GM23338 (cell line): Measurements from ENCODE around the gene DNAI2. TPM values are rescaled to one million over a fixed set of nuclear protein-coding genes. Genes with fewer than 3 reads are reported as not detected.

Experiments used
- ATAC-seq: fragments of 200-7000 bp; cut with Tn5 transposase; 3 replicates; pipeline ENCODE4 v1.9.1; 2020
- DNase-seq: peaks from one replicate; pipeline ENCODE4 v3.0.0-alpha.2; 2015; ENCODE audit warnings: low spot score
- H2AFZ ChIP-seq: fragments of 200-600 bp; sonication (generic); 2 replicates; pipeline ENCODE4 v1.8.0; 2016; ENCODE audit warnings: antibody characterized with exemption, mild to moderate bottlenecking, moderate library complexity
- H3F3A ChIP-seq: fragments of 200-600 bp; sonication (generic); replicated peaks from 2 replicates; pipeline ENCODE4 v1.8.0; 2017; ENCODE audit warnings: antibody characterized with exemption, mixed run types, low read depth
- H3K27ac ChIP-seq: fragments of 200-600 bp; sonication (generic); 2 replicates; pipeline ENCODE4 v1.6.1; 2016; ENCODE audit warnings: low read depth
- H3K27me3 ChIP-seq: fragments of 200-600 bp; sonication (generic); 2 replicates; pipeline ENCODE4 v1.8.0; 2016; ENCODE audit warnings: mild to moderate bottlenecking, mixed run types, moderate library complexity; ENCODE audit not compliant: insufficient read depth
- H3K36me3 ChIP-seq: fragments of 200-600 bp; sonication (generic); 2 replicates; pipeline ENCODE4 v1.8.0; 2016; ENCODE audit warnings: mild to moderate bottlenecking; ENCODE audit not compliant: insufficient read depth
- H3K4me1 ChIP-seq: fragments of 200-600 bp; sonication (generic); 2 replicates; pipeline ENCODE4 v1.8.0; 2016; ENCODE audit warnings: mild to moderate bottlenecking, moderate library complexity; ENCODE audit not compliant: insufficient read depth
- H3K4me2 ChIP-seq: fragments of 200-600 bp; sonication (generic); 2 replicates; pipeline ENCODE4 v1.7.1; 2017; ENCODE audit warnings: mixed run types
- H3K4me3 ChIP-seq: fragments of 200-600 bp; sonication (generic); 2 replicates; pipeline ENCODE4 v1.6.1; 2016; ENCODE audit warnings: mixed run types
- H3K79me2 ChIP-seq: fragments of 200-600 bp; sonication (generic); replicated peaks from 2 replicates; pipeline ENCODE4 v1.8.0; 2017; ENCODE audit warnings: mild to moderate bottlenecking; ENCODE audit not compliant: insufficient read depth
- H3K9me2 ChIP-seq: fragments of 200-600 bp; sonication (generic); 2 replicates; pipeline ENCODE4 v1.8.0; 2017; ENCODE audit not compliant: insufficient read depth
- H4K20me1 ChIP-seq: fragments of 200-600 bp; sonication (generic); replicated peaks from 2 replicates; pipeline ENCODE4 v1.8.0; 2017; ENCODE audit warnings: mild to moderate bottlenecking; ENCODE audit not compliant: insufficient read depth
- H3K27ac Mint-ChIP-seq: 2 replicates; pipeline ENCODE4 v1.8.0; 2020; ENCODE audit warnings: inconsistent platforms, mild to moderate bottlenecking, moderate library complexity, mixed read lengths
- H3K27me3 Mint-ChIP-seq: 3 replicates; pipeline ENCODE4 v1.8.0; 2022; ENCODE audit warnings: low read depth, mild to moderate bottlenecking, moderate library complexity, mixed read lengths, inconsistent platforms; ENCODE audit not compliant: insufficient read depth, poor library complexity
- H3K36me3 Mint-ChIP-seq: 3 replicates; pipeline ENCODE4 v1.8.0; 2021; ENCODE audit warnings: low read depth, mild to moderate bottlenecking, inconsistent platforms, moderate library complexity, mixed read lengths
- H3K4me1 Mint-ChIP-seq: 3 replicates; pipeline ENCODE4 v1.8.0; 2020; ENCODE audit warnings: mild to moderate bottlenecking, inconsistent platforms, mixed read lengths
- H3K4me3 Mint-ChIP-seq: 3 replicates; pipeline ENCODE4 v1.8.0; 2021; ENCODE audit warnings: moderate library complexity, mild to moderate bottlenecking, inconsistent platforms, mixed read lengths
- H3K9me3 Mint-ChIP-seq: 3 replicates; pipeline ENCODE4 v1.8.0; 2020; ENCODE audit warnings: moderate library complexity, mild to moderate bottlenecking, inconsistent platforms, mixed read lengths
- CREB1 ChIP-seq: fragments of 250-450 bp; sonication (Bioruptor Pico); IDR thresholded peaks from 2 replicates; pipeline ENCODE4 v1.5.0; 2020; ENCODE audit warnings: low read depth, mild to moderate bottlenecking, moderate library complexity
- CTCF ChIP-seq, 2 experiments: fragments of 200-600 bp in 1 of 2; sonication (generic) in 1 of 2; conservative IDR thresholded peaks; 2 replicates each; pipeline versions ENCODE4 v1.5.1 to v1.6.1; 2016 to 2017; ENCODE audit warnings: antibody characterized with exemption in 2 of 2, low read depth in 2 of 2, mild to moderate bottlenecking in 2 of 2, moderate library complexity in 1 of 2
- EZH2 ChIP-seq: fragments of 200-600 bp; sonication (generic); IDR thresholded peaks from one replicate; pipeline ENCODE4 v1.8.0; 2017; ENCODE audit warnings: antibody characterized with exemption, mild to moderate bottlenecking, low read depth; ENCODE audit not compliant: unreplicated experiment
- EZH2phosphoT487 ChIP-seq: fragments of 200-600 bp; sonication (generic); IDR thresholded peaks from one replicate; pipeline ENCODE4 v1.8.1; 2018; ENCODE audit warnings: antibody characterized with exemption; ENCODE audit not compliant: unreplicated experiment
- JUNB ChIP-seq: IDR thresholded peaks from one replicate; pipeline ENCODE4 v1.6.1; 2016; ENCODE audit warnings: antibody characterized with exemption; ENCODE audit not compliant: unreplicated experiment
- NANOG ChIP-seq: IDR thresholded peaks from 2 replicates; pipeline ENCODE4 v1.6.1; 2016; ENCODE audit warnings: antibody characterized with exemption, borderline replicate concordance
- REST ChIP-seq: IDR thresholded peaks from one replicate; pipeline ENCODE4 v1.6.1; 2018; ENCODE audit warnings: antibody characterized with exemption; ENCODE audit not compliant: unreplicated experiment
- STAT1 ChIP-seq: IDR thresholded peaks from one replicate; pipeline ENCODE4 v1.6.1; 2016; ENCODE audit warnings: antibody characterized with exemption; ENCODE audit not compliant: unreplicated experiment
- ZNF114 ChIP-seq: fragments of 250-450 bp; sonication (Bioruptor Pico); IDR thresholded peaks from 2 replicates; pipeline ENCODE4 v1.5.0; 2020; ENCODE audit warnings: mild to moderate bottlenecking, moderate library complexity
- ZNF331 ChIP-seq: fragments of 250-450 bp; sonication (Bioruptor Pico); IDR thresholded peaks from 2 replicates; pipeline ENCODE4 v1.5.0; 2020; ENCODE audit warnings: low read depth, mild to moderate bottlenecking, moderate library complexity
- polyA plus RNA-seq: library from polyadenylated mRNA; unstranded; fragments of >200 nt; fragmentation: Nextera tagmentation; extraction: Ambion mirVana; gene quantifications from 2 replicates; pipeline ENCODE4 v1.2.1, GENCODE V29; 2016
- total RNA-seq: library from RNA; depleted of rRNA; stranded (reverse); fragments of >200 nt; shearing (Covaris generic); gene quantifications from 2 replicates; pipeline ENCODE4 v1.2.3, GENCODE V29; 2014
- TF ChIP-seq, protein P1 (sequence below): IDR thresholded peaks from 2 replicates; pipeline ENCODE4 v1.6.1; 2016; ENCODE audit warnings: antibody characterized with exemption

DNAI2 gene
- total and polyA plus RNA-seq, 2 experiments from 2014 or later, result 0.21 TPM; not detected in 1

DNA sequence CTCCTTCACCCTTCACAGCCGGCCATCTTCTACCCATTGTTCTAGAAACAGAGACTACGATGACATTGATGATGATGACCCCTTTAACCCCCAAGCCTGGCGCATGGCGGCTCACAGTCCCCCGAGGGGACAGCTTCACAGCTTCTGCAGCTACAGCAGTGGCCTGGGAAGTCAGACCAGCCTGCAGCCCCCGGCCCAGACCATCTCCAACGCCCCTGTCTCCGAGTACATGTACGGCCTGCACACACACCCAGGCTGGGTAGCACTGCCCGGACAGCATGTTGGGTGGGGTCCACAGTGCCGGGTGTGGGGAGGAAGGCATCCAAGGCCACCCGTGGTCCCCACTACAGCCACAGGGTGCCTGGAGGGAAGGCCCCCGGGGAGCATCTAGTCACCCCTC is 21.0 kb upstream of the DNAI2 start (continued):
- TF ChIP-seq REST, result no peak
- TF ChIP-seq ZNF114 (CRISPR knock-in tag), result no peak
- no peak for TF ChIP-seq ZNF331 (CRISPR knock-in tag)

GRCh38 chr17:74257311-74257710 is 16.7 kb upstream of the DNAI2 start:
- DNase-seq, result no peak
- H2AFZ ChIP-seq, result no peak overlapping the region

More at GRCh38 chr17:74257311-74257710, 16.7 kb upstream of the DNAI2 start:
- Histone ChIP-seq H3K27ac (no peak overlapping the region), H3K4me1 (peaks cover 16% of the 10 kb centered on the region), H3K9me2 (no peaks in the 10 kb centered on the region), H3K79me2 (no peaks in the 10 kb centered on the region), H3K36me3 (no peaks in the 10 kb centered on the region), H3K27me3 (no peaks in the 10 kb centered on the region), H4K20me1 (peaks cover 3% of the 10 kb centered on the region; the same call in 1 of the 2 replicates), H3K4me3 (no peak overlapping the region), H3K4me2 (no peak overlapping the region), H3F3A (0 out of 2 replicates have a peak, but pooled peaks cover 4% of the 10 kb centered on the region)
- ATAC-seq, result no peak
- TF ChIP-seq JUNB, result no peak
- TF ChIP-seq, protein P1, sequence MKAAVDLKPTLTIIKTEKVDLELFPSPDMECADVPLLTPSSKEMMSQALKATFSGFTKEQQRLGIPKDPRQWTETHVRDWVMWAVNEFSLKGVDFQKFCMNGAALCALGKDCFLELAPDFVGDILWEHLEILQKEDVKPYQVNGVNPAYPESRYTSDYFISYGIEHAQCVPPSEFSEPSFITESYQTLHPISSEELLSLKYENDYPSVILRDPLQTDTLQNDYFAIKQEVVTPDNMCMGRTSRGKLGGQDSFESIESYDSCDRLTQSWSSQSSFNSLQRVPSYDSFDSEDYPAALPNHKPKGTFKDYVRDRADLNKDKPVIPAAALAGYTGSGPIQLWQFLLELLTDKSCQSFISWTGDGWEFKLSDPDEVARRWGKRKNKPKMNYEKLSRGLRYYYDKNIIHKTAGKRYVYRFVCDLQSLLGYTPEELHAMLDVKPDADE, result no peak
- no peak for TF ChIP-seq STAT1
- no peak for TF ChIP-seq CREB1 (CRISPR knock-in tag)
- no peak for TF ChIP-seq CTCF (conservative IDR thresholded peaks at IDR 0.05; ENCODE audit: low read depth in 2 of 2)
- TF ChIP-seq EZH2phosphoT487, result no peak
- TF ChIP-seq ZNF331 (CRISPR knock-in tag), result no peak
- no peak for TF ChIP-seq EZH2
- TF ChIP-seq ZNF114 (CRISPR knock-in tag), result no peak
- no peak for TF ChIP-seq NANOG
- Mint-ChIP-seq H3K36me3 (no peaks in the 10 kb centered on the region; the same call in 2 of the 3 replicates), H3K4me1 (peaks cover 18% of the 10 kb centered on the region), H3K4me3 (no peak overlapping the region), H3K9me3 (no peaks in the 10 kb centered on the region), H3K27me3 (peaks cover 12% of the 10 kb centered on the region), H3K27ac (no peak overlapping the region)
